Measurements from ENCODE around the gene PLXNB3. TPM values are rescaled to one million over a fixed set of nuclear protein-coding genes. Genes with fewer than 3 reads are reported as not detected.
A peak's percentile ranks its signal among the peaks of the same experiment; 100 is the strongest.

The PLXNB3 gene
- total and polyA plus RNA-seq, 2 of the 13 experiments (the other 11 are each of a cell fraction or from before 2014, with no cell fraction given) = 3.0 to 6.9 TPM

DNA sequence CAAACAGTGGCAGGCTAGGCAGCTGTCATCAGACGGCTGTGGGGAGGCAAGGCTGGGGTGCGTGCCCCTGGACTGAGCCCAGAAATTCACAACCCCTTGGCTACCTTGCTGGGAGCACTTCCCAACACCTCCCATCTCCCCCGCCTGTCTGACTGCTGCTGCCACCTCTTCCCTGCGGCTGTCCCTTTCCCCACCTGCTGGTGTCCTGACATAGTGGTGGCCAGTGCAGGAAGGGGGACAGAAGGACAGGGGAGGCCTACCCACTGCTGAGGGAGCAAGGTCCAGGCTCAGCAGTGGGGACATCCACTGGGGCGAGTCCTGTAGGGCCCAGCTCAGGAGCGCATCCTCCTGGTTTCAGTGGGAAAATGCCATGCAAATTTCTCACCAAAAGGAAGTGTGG lies 36.0 kb upstream of the PLXNB3 start (continued):
- TF ChIP-seq, protein P1, sequence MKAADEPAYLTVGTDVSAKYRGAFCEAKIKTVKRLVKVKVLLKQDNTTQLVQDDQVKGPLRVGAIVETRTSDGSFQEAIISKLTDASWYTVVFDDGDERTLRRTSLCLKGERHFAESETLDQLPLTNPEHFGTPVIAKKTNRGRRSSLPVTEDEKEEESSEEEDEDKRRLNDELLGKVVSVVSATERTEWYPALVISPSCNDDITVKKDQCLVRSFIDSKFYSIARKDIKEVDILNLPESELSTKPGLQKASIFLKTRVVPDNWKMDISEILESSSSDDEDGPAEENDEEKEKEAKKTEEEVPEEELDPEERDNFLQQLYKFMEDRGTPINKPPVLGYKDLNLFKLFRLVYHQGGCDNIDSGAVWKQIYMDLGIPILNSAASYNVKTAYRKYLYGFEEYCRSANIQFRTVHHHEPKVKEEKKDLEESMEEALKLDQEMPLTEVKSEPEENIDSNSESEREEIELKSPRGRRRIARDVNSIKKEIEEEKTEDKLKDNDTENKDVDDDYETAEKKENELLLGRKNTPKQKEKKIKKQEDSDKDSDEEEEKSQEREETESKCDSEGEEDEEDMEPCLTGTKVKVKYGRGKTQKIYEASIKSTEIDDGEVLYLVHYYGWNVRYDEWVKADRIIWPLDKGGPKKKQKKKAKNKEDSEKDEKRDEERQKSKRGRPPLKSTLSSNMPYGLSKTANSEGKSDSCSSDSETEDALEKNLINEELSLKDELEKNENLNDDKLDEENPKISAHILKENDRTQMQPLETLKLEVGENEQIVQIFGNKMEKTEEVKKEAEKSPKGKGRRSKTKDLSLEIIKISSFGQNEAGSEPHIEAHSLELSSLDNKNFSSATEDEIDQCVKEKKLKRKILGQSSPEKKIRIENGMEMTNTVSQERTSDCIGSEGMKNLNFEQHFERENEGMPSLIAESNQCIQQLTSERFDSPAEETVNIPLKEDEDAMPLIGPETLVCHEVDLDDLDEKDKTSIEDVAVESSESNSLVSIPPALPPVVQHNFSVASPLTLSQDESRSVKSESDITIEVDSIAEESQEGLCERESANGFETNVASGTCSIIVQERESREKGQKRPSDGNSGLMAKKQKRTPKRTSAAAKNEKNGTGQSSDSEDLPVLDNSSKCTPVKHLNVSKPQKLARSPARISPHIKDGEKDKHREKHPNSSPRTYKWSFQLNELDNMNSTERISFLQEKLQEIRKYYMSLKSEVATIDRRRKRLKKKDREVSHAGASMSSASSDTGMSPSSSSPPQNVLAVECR (CRISPR knock-in tag; IDR thresholded peaks at IDR 0.05; ENCODE audit: borderline replicate concordance) = peak; percentile 21; the same call in 1 of the 2 replicates
- TF ChIP-seq, protein P2, sequence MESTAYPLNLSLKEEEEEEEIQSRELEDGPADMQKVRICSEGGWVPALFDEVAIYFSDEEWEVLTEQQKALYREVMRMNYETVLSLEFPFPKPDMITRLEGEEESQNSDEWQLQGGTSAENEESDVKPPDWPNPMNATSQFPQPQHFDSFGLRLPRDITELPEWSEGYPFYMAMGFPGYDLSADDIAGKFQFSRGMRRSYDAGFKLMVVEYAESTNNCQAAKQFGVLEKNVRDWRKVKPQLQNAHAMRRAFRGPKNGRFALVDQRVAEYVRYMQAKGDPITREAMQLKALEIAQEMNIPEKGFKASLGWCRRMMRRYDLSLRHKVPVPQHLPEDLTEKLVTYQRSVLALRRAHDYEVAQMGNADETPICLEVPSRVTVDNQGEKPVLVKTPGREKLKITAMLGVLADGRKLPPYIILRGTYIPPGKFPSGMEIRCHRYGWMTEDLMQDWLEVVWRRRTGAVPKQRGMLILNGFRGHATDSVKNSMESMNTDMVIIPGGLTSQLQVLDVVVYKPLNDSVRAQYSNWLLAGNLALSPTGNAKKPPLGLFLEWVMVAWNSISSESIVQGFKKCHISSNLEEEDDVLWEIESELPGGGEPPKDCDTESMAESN (CRISPR knock-in tag; conservative IDR thresholded peaks at IDR 0.05) = 0 out of 2 replicates have a peak, but pooled peaks have one; percentile 21
- TF ChIP-seq ATF7 (IDR thresholded peaks at IDR 0.05) = no peak
- TF ChIP-seq ATF7 (CRISPR knock-in tag; IDR thresholded peaks at IDR 0.05) = no peak
- 0 out of 2 replicates have a peak, but pooled peaks have one; percentile 31 for TF ChIP-seq HDAC2 (CRISPR knock-in tag; IDR thresholded peaks at IDR 0.05)
- TF ChIP-seq, protein P3, sequence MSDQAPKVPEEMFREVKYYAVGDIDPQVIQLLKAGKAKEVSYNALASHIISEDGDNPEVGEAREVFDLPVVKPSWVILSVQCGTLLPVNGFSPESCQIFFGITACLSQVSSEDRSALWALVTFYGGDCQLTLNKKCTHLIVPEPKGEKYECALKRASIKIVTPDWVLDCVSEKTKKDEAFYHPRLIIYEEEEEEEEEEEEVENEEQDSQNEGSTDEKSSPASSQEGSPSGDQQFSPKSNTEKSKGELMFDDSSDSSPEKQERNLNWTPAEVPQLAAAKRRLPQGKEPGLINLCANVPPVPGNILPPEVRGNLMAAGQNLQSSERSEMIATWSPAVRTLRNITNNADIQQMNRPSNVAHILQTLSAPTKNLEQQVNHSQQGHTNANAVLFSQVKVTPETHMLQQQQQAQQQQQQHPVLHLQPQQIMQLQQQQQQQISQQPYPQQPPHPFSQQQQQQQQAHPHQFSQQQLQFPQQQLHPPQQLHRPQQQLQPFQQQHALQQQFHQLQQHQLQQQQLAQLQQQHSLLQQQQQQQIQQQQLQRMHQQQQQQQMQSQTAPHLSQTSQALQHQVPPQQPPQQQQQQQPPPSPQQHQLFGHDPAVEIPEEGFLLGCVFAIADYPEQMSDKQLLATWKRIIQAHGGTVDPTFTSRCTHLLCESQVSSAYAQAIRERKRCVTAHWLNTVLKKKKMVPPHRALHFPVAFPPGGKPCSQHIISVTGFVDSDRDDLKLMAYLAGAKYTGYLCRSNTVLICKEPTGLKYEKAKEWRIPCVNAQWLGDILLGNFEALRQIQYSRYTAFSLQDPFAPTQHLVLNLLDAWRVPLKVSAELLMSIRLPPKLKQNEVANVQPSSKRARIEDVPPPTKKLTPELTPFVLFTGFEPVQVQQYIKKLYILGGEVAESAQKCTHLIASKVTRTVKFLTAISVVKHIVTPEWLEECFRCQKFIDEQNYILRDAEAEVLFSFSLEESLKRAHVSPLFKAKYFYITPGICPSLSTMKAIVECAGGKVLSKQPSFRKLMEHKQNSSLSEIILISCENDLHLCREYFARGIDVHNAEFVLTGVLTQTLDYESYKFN (CRISPR knock-in tag; conservative IDR thresholded peaks at IDR 0.05) = peak; percentile 51; the same call in 1 of the 2 replicates
- TF ChIP-seq RXRA (CRISPR knock-in tag; IDR thresholded peaks at IDR 0.05) = peak; percentile 42; the same call in 1 of the 2 replicates
- TF ChIP-seq, protein P4, sequence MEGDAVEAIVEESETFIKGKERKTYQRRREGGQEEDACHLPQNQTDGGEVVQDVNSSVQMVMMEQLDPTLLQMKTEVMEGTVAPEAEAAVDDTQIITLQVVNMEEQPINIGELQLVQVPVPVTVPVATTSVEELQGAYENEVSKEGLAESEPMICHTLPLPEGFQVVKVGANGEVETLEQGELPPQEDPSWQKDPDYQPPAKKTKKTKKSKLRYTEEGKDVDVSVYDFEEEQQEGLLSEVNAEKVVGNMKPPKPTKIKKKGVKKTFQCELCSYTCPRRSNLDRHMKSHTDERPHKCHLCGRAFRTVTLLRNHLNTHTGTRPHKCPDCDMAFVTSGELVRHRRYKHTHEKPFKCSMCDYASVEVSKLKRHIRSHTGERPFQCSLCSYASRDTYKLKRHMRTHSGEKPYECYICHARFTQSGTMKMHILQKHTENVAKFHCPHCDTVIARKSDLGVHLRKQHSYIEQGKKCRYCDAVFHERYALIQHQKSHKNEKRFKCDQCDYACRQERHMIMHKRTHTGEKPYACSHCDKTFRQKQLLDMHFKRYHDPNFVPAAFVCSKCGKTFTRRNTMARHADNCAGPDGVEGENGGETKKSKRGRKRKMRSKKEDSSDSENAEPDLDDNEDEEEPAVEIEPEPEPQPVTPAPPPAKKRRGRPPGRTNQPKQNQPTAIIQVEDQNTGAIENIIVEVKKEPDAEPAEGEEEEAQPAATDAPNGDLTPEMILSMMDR (CRISPR knock-in tag; IDR thresholded peaks at IDR 0.05) = peak; percentile 50
- TF ChIP-seq ZNF773 (CRISPR knock-in tag; IDR thresholded peaks at IDR 0.05; ENCODE audit: borderline replicate concordance) = no peak
- TF ChIP-seq HDAC1 (CRISPR knock-in tag; IDR thresholded peaks at IDR 0.05) = peak; percentile 43; the same call in 1 of the 2 replicates
- peak; percentile 77 for TF ChIP-seq HNF4A (CRISPR knock-in tag; IDR thresholded peaks at IDR 0.05)
- peak; percentile 26 for TF ChIP-seq U2AF1 (optimal IDR thresholded peaks at IDR 0.05; ENCODE audit: low read depth, low read length)
- TF ChIP-seq, protein P5, sequence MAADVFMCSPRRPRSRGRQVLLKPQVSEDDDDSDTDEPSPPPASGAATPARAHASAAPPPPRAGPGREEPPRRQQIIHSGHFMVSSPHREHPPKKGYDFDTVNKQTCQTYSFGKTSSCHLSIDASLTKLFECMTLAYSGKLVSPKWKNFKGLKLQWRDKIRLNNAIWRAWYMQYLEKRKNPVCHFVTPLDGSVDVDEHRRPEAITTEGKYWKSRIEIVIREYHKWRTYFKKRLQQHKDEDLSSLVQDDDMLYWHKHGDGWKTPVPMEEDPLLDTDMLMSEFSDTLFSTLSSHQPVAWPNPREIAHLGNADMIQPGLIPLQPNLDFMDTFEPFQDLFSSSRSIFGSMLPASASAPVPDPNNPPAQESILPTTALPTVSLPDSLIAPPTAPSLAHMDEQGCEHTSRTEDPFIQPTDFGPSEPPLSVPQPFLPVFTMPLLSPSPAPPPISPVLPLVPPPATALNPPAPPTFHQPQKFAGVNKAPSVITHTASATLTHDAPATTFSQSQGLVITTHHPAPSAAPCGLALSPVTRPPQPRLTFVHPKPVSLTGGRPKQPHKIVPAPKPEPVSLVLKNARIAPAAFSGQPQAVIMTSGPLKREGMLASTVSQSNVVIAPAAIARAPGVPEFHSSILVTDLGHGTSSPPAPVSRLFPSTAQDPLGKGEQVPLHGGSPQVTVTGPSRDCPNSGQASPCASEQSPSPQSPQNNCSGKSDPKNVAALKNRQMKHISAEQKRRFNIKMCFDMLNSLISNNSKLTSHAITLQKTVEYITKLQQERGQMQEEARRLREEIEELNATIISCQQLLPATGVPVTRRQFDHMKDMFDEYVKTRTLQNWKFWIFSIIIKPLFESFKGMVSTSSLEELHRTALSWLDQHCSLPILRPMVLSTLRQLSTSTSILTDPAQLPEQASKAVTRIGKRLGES (CRISPR knock-in tag; IDR thresholded peaks at IDR 0.05; ENCODE audit: borderline replicate concordance) = no peak
- TF ChIP-seq HNF4G (IDR thresholded peaks at IDR 0.05; ENCODE audit: borderline replicate concordance, low read depth, low read length) = peak; percentile 15; the same call in 1 of the 2 replicates
- 0 out of 2 replicates have a peak, but pooled peaks have one; percentile 35 for TF ChIP-seq HNF4G (CRISPR knock-in tag; IDR thresholded peaks at IDR 0.05; ENCODE audit: borderline replicate concordance, low read depth)

All from HepG2 (cell line).